MM.1S (cell line): Measurements from ENCODE around the gene AP5Z1.

Experiments used
- EZH2 ChIP-seq: fragments of 300-600 bp; sonication (generic); optimal IDR thresholded peaks from 2 replicates; pipeline ENCODE3; 2017; ENCODE audit warnings: low read depth, mild to moderate bottlenecking, antibody characterized with exemption, low read length, mixed read lengths
- TF ChIP-seq, protein P1 (sequence below): fragments of 300-600 bp; sonication (generic); IDR thresholded peaks from 2 replicates; pipeline ENCODE4 v1.5.1; 2016; ENCODE audit warnings: antibody characterized with exemption, low read length, mixed read lengths

GRCh38 chr7:4730276-4730675, 45.1 kb upstream of the AP5Z1 start:
- TF ChIP-seq, protein P1, sequence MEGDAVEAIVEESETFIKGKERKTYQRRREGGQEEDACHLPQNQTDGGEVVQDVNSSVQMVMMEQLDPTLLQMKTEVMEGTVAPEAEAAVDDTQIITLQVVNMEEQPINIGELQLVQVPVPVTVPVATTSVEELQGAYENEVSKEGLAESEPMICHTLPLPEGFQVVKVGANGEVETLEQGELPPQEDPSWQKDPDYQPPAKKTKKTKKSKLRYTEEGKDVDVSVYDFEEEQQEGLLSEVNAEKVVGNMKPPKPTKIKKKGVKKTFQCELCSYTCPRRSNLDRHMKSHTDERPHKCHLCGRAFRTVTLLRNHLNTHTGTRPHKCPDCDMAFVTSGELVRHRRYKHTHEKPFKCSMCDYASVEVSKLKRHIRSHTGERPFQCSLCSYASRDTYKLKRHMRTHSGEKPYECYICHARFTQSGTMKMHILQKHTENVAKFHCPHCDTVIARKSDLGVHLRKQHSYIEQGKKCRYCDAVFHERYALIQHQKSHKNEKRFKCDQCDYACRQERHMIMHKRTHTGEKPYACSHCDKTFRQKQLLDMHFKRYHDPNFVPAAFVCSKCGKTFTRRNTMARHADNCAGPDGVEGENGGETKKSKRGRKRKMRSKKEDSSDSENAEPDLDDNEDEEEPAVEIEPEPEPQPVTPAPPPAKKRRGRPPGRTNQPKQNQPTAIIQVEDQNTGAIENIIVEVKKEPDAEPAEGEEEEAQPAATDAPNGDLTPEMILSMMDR, result no peak
- no peak for TF ChIP-seq EZH2
